ENCODE measurements around the gene USP5. TPM values are rescaled to one million over a fixed set of nuclear protein-coding genes. Genes with fewer than 3 reads are reported as not detected.

USP5 gene
- total RNA-seq, 2 donors from 2014 or later = 120 to 257 TPM

DNA sequence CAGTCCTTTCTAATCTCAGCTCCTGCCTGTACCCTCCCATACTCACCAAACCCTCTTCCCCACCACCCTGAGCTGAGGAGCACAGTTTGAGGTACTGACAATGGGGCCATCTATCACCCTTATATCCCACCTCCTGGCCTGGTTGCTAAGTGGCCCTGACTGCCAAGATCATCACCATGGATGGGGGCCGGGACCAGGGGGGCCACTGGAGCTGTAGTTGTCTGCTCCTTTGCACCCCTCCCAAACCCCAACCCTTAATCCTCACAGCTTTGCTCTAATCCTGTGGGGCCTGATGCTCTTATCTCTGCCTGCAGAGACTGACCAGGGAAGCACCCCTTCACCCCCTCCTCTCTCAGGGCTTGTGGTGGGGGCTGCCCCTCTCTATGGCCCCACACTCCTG lies 11.6 kb upstream of the USP5 start:
- H3K36me3 Mint-ChIP-seq (ENCODE audit: low read depth) = peaks cover 54% of the 10 kb centered on the region
- TF ChIP-seq, protein P1, sequence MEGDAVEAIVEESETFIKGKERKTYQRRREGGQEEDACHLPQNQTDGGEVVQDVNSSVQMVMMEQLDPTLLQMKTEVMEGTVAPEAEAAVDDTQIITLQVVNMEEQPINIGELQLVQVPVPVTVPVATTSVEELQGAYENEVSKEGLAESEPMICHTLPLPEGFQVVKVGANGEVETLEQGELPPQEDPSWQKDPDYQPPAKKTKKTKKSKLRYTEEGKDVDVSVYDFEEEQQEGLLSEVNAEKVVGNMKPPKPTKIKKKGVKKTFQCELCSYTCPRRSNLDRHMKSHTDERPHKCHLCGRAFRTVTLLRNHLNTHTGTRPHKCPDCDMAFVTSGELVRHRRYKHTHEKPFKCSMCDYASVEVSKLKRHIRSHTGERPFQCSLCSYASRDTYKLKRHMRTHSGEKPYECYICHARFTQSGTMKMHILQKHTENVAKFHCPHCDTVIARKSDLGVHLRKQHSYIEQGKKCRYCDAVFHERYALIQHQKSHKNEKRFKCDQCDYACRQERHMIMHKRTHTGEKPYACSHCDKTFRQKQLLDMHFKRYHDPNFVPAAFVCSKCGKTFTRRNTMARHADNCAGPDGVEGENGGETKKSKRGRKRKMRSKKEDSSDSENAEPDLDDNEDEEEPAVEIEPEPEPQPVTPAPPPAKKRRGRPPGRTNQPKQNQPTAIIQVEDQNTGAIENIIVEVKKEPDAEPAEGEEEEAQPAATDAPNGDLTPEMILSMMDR (conservative IDR thresholded peaks at IDR 0.05) = no peak
- peaks cover 13% of the 10 kb centered on the region for H3K27me3 Mint-ChIP-seq (ENCODE audit: insufficient read depth)
- H3K4me3 Mint-ChIP-seq = no peak overlapping the region
- H3K27ac Mint-ChIP-seq = peak overlapping the region; percentile 15
- no peak overlapping the region for H3K9ac ChIP-seq (ENCODE audit: extremely low read depth, low read length, poor library complexity, severe bottlenecking)
- H3K27me3 ChIP-seq (ENCODE audit: control insufficient read depth, insufficient read depth, low read length, poor library complexity, severe bottlenecking) = no peaks in the 10 kb centered on the region
- H3K9me3 Mint-ChIP-seq = no peaks in the 10 kb centered on the region
- H3K4me3 ChIP-seq (ENCODE audit: low read length) = no peak overlapping the region
- no peaks in the 10 kb centered on the region for H3K9me3 ChIP-seq (ENCODE audit: control insufficient read depth, low read length)
- H3K27ac ChIP-seq (ENCODE audit: low read depth, low read length) = peak overlapping the region; percentile 80
- H3K36me3 ChIP-seq (ENCODE audit: control insufficient read depth, insufficient read depth, low read length) = peaks cover 60% of the 10 kb centered on the region
- peaks cover 4% of the 10 kb centered on the region for H3K4me1 ChIP-seq (ENCODE audit: control insufficient read depth, insufficient read depth, low read length)
- peaks cover 36% of the 10 kb centered on the region for H3K4me1 Mint-ChIP-seq
- 93% methylated on average over 1 of the region's 1 CpG; no CpG with 5 or more reads in 1 of the 2 experiments for WGBS, 2 experiments (ENCODE audit: insufficient coverage in 1 of 2, insufficient read length in 1 of 2)
- DNase-seq = no peak

DNA sequence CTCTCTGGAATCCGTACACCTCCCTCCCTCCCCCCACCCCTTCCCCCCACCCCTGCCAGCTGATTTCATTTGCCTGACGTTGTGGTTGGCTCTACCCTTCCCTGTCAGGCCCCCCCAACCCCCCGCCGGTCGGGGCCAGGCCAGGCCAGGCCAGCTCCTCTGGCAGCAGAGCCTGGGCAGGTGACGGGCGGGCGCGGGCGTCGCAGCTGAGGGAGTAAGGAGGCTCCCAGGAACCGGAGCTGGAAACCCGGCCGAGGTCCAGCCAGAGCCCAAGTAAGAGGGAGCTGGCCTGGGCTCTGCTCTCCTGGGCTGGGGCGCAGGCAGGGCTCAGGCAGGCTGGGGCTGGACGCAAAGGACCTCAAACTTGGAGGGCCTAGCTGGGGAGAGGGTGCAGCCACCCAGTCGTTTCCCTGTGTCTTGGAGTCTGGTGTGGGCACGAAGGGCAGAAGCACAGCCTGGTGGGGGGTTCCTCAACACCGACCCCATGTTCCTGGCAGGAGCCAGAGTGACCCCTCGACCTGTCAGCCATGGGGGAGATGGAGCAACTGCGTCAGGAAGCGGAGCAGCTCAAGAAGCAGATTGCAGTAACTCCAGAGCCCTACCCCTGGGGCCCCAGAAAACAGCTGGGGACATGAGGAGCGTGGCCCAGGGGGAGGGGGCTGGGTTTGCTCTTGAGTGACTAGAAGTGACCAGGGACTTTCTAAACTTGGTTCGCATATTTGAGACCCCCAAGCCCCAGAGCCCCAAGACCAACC lies 11.0 kb upstream of the USP5 start, which contains the start of gene GNB3:
Gene GNB3, plus strand, starts transcription at position 165 of the 755 bp plus-strand sequence. Its CDS starts 363 bp downstream, at position 528.
- Mint-ChIP-seq H3K4me1 (peaks cover 34% of the 10 kb centered on the region), H3K27me3 (ENCODE audit: insufficient read depth) (peaks cover 13% of the 10 kb centered on the region), H3K36me3 (ENCODE audit: low read depth) (peaks cover 52% of the 10 kb centered on the region), H3K27ac (peak within 1 kb of the TSS; percentile 36), H3K9me3 (no peaks in the 10 kb centered on the region), H3K4me3 (no peak within 1 kb of the TSS)
- H3K9me3 ChIP-seq (ENCODE audit: control insufficient read depth, low read length) = no peaks in the 10 kb centered on the region
- H3K27me3 ChIP-seq (ENCODE audit: control insufficient read depth, insufficient read depth, low read length, poor library complexity, severe bottlenecking) = no peaks in the 10 kb centered on the region
- H3K9ac ChIP-seq (ENCODE audit: extremely low read depth, low read length, poor library complexity, severe bottlenecking) = no peak within 1 kb of the TSS
- H3K4me1 ChIP-seq (ENCODE audit: control insufficient read depth, insufficient read depth, low read length) = peaks cover 4% of the 10 kb centered on the region
- H3K36me3 ChIP-seq (ENCODE audit: control insufficient read depth, insufficient read depth, low read length) = peaks cover 60% of the 10 kb centered on the region
- no peak for DNase-seq
- peak within 1 kb of the TSS; percentile 80 for H3K27ac ChIP-seq (ENCODE audit: low read depth, low read length)
- TF ChIP-seq, protein P1 (conservative IDR thresholded peaks at IDR 0.05) = no peak
- 90 to 91% methylated on average over 20 to 23 of the region's 24 CpGs for WGBS, 2 experiments (ENCODE audit: insufficient coverage in 1 of 2, insufficient read length in 1 of 2)
- H3K4me3 ChIP-seq (ENCODE audit: low read length) = no peak within 1 kb of the TSS

DNA sequence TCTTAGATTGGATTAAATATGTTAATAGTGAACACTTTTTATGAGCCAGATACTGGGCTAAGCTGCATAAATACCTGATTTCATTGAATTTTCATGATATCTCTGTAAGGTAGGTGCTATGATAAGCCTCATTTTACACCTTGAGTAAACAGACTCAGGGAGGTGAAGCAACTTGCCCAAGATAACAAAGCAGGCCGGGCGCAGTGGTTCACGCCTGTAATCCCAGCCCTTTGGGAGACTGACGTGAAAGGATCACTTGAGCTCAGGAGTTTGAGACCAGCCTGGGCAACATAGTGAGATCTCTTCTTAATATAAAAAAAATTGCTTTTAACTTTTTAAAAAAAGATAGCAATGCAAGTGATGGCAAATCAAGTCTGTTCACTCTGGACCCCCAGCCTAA lies 9.9 kb upstream of the USP5 start:
- Mint-ChIP-seq H3K4me3 (no peak overlapping the region), H3K9me3 (no peaks in the 10 kb centered on the region)
- WGBS, 2 experiments (ENCODE audit: insufficient coverage in 1 of 2, insufficient read length in 1 of 2) = 81 to 85% methylated on average over 4 of the region's 4 CpGs

More for the DNA sequence above, 9.9 kb upstream of the USP5 start:
- Histone ChIP-seq H3K36me3 (ENCODE audit: control insufficient read depth, insufficient read depth, low read length) (peaks cover 62% of the 10 kb centered on the region), H3K9ac (ENCODE audit: extremely low read depth, low read length, poor library complexity, severe bottlenecking) (no peak overlapping the region), H3K9me3 (ENCODE audit: control insufficient read depth, low read length) (no peaks in the 10 kb centered on the region), H3K4me1 (ENCODE audit: control insufficient read depth, insufficient read depth, low read length) (peaks cover 4% of the 10 kb centered on the region), H3K27me3 (ENCODE audit: control insufficient read depth, insufficient read depth, low read length, poor library complexity, severe bottlenecking) (no peaks in the 10 kb centered on the region), H3K4me3 (ENCODE audit: low read length) (no peak overlapping the region), H3K27ac (ENCODE audit: low read depth, low read length) (no peak overlapping the region)
- Mint-ChIP-seq H3K4me1 (peaks cover 34% of the 10 kb centered on the region), H3K27me3 (ENCODE audit: insufficient read depth) (peaks cover 13% of the 10 kb centered on the region), H3K27ac (no peak overlapping the region), H3K36me3 (ENCODE audit: low read depth) (peaks cover 51% of the 10 kb centered on the region)
- DNase-seq = no peak
- TF ChIP-seq, protein P1 (conservative IDR thresholded peaks at IDR 0.05) = no peak
